SK-N-SH (cell line): Measurements from ENCODE around the gene TOX2. TPM values are rescaled to one million over a fixed set of nuclear protein-coding genes. Genes with fewer than 3 reads are reported as not detected.

Source experiments
- CTCF ChIA-PET: fragments of 300-600, 350-600 bp; formaldehyde crosslinking; extraction: SDS; loops from one replicate; lab custom pipeline; 2021; lab: Yijun Ruan, JAX
- POLR2A ChIA-PET: fragments of 350-600 bp; sonication (Branson Sonifier 250); formaldehyde crosslinking; extraction: SDS; loops from one replicate; lab custom pipeline; 2020; ENCODE audit warnings: antibody characterized with exemption, inconsistent platforms; lab: Yijun Ruan, JAX
- DNase-seq: peaks from one replicate; pipeline ENCODE4 v3.0.0; 2012
- H2AFZ ChIP-seq: fragments of 200-600 bp; sonication (generic); 2 replicates; pipeline ENCODE4 v1.8.1; 2016; ENCODE audit warnings: antibody characterized with exemption, mild to moderate bottlenecking, low read depth
- H3F3A ChIP-seq: fragments of 200-600 bp; sonication (generic); replicated peaks from 2 replicates; pipeline ENCODE3; 2016; ENCODE audit warnings: antibody characterized with exemption, mild to moderate bottlenecking; ENCODE audit not compliant: insufficient read depth
- H3K27ac ChIP-seq, 2 experiments: fragments of 200-500 bp in 1 of 2; fragments of 200-600 bp in 1 of 2; sonication (Bioruptor generic) in 1 of 2; sonication (generic), shearing (Covaris generic) in 1 of 2; 2 replicates each; pipeline versions ENCODE4 v1.5.1 to v1.6.1; 2014 to 2016; ENCODE audit warnings: low read depth in 2 of 2, inconsistent platforms in 1 of 2, low read length in 1 of 2, mild to moderate bottlenecking in 1 of 2, mixed read lengths in 1 of 2
- H3K27me3 ChIP-seq: fragments of 200-600 bp; sonication (generic), shearing (Covaris generic); 2 replicates; pipeline ENCODE4 v1.6.1; 2016; ENCODE audit warnings: mixed run types; ENCODE audit not compliant: insufficient read depth
- H3K36me3 ChIP-seq, 2 experiments: fragments of 200-500 bp in 1 of 2; fragments of 200-600 bp in 1 of 2; sonication (Bioruptor generic) in 1 of 2; sonication (generic) in 1 of 2; replicated peaks in 1 of 2; 2 replicates each; pipeline versions ENCODE3 to v1.5.1; 2014 to 2016; ENCODE audit warnings: low read length in 1 of 2, mild to moderate bottlenecking in 1 of 2; ENCODE audit not compliant: insufficient read depth in 2 of 2, control insufficient read depth in 1 of 2
- H3K4me1 ChIP-seq, 2 experiments: fragments of 200-500 bp in 1 of 2; fragments of 200-600 bp in 1 of 2; sonication (Bioruptor generic) in 1 of 2; sonication (generic), shearing (Covaris generic) in 1 of 2; 2 replicates each; pipeline versions ENCODE4 v1.5.1 to v1.6.1; 2014 to 2016; ENCODE audit warnings: low read depth in 1 of 2, low read length in 1 of 2, mixed run types in 1 of 2; ENCODE audit not compliant: insufficient read depth in 2 of 2, control insufficient read depth in 1 of 2
- H3K4me2 ChIP-seq: fragments of 200-600 bp; sonication (generic), shearing (Covaris generic); 2 replicates; pipeline ENCODE4 v1.6.1; 2017; ENCODE audit warnings: mixed run types
- H3K4me3 ChIP-seq, 2 experiments: fragments of 200-500 bp in 1 of 2; fragments of 200-600 bp in 1 of 2; sonication (Bioruptor generic) in 1 of 2; sonication (generic), shearing (Covaris generic) in 1 of 2; 2 replicates each; pipeline versions ENCODE4 v1.5.1 to v1.8.1; 2014 to 2016; ENCODE audit warnings: low read depth in 2 of 2, inconsistent platforms in 1 of 2, low read length in 1 of 2, mild to moderate bottlenecking in 1 of 2, mixed read lengths in 1 of 2, moderate library complexity in 1 of 2
- H3K79me2 ChIP-seq: fragments of 200-600 bp; sonication (generic); 2 replicates; pipeline ENCODE4 v1.8.1; 2017; ENCODE audit warnings: mild to moderate bottlenecking; ENCODE audit not compliant: insufficient read depth
- H3K9ac ChIP-seq: fragments of 200-600 bp; sonication (generic); 2 replicates; pipeline ENCODE4 v1.6.1; 2017; ENCODE audit warnings: mixed run types
- H3K9me2 ChIP-seq: fragments of 200-600 bp; sonication (generic); 2 replicates; pipeline ENCODE4 v1.6.1; 2017; ENCODE audit warnings: mixed run types
- H3K9me3 ChIP-seq: fragments of 200-600 bp; sonication (generic); 2 replicates; pipeline ENCODE4 v1.6.1; 2017; ENCODE audit warnings: mixed run types, mild to moderate bottlenecking, moderate library complexity
- H4K20me1 ChIP-seq: fragments of 200-600 bp; sonication (generic); 2 replicates; pipeline ENCODE4 v1.6.1; 2017; ENCODE audit warnings: mild to moderate bottlenecking, mixed run types; ENCODE audit not compliant: insufficient read depth
- CHD2 ChIP-seq: fragments of 150-350 bp; IDR thresholded peaks from 2 replicates; pipeline ENCODE4 v1.6.1; 2018; ENCODE audit warnings: low read length; ENCODE audit not compliant: partially characterized antibody
- EP300 ChIP-seq, 2 experiments: IDR thresholded peaks; 2 replicates each; pipeline versions ENCODE4 v1.4.0 to v1.6.1; 2012; ENCODE audit warnings: borderline replicate concordance in 1 of 2, low read depth in 1 of 2, low read length in 1 of 2
- EZH2phosphoT487 ChIP-seq: fragments of 200-600 bp; sonication (generic); IDR thresholded peaks from 2 replicates; pipeline ENCODE4 v1.6.1; 2017; ENCODE audit warnings: low read depth, mixed run types, mild to moderate bottlenecking, antibody characterized with exemption, moderate library complexity, borderline replicate concordance
- FOSL2 ChIP-seq: IDR thresholded peaks from 2 replicates; pipeline ENCODE4 v1.4.0; 2012; ENCODE audit warnings: low read depth, mild to moderate bottlenecking, moderate library complexity, borderline replicate concordance
- FOXJ3 ChIP-seq: sonication (generic); formaldehyde crosslinking; IDR thresholded peaks from 2 replicates; pipeline ENCODE4 v1.5.1; 2020; ENCODE audit warnings: mild to moderate bottlenecking, missing genetic modification reagents
- FOXM1 ChIP-seq: IDR thresholded peaks from 2 replicates; pipeline ENCODE4 v1.4.0; 2012; ENCODE audit warnings: low read depth, mild to moderate bottlenecking
- GABPA ChIP-seq: IDR thresholded peaks from 2 replicates; pipeline ENCODE4 v1.4.0; 2012; ENCODE audit warnings: low read depth, mild to moderate bottlenecking
- JUND ChIP-seq: IDR thresholded peaks from 2 replicates; pipeline ENCODE4 v1.4.0; 2012
- MXI1 ChIP-seq: IDR thresholded peaks from 2 replicates; pipeline ENCODE4 v1.6.1; 2012; ENCODE audit warnings: mild to moderate bottlenecking, low read depth, low read length, improper control_type of control experiment
- NRF1 ChIP-seq: IDR thresholded peaks from 2 replicates; pipeline ENCODE4 v1.6.1; 2012; ENCODE audit warnings: low read depth, mild to moderate bottlenecking, low read length
- POLR2AphosphoS5 ChIP-seq: IDR thresholded peaks from 2 replicates; pipeline ENCODE4 v1.6.1; 2012; ENCODE audit warnings: low read depth, low read length
- RAD21 ChIP-seq: IDR thresholded peaks from 2 replicates; pipeline ENCODE4 v1.6.1; 2012; ENCODE audit warnings: mild to moderate bottlenecking, low read length
- REST ChIP-seq: IDR thresholded peaks from 2 replicates; pipeline ENCODE4 v1.6.1; 2012; ENCODE audit warnings: mild to moderate bottlenecking, low read depth, low read length, moderate library complexity
- RXRA ChIP-seq: IDR thresholded peaks from 2 replicates; pipeline ENCODE4 v1.4.0; 2012; ENCODE audit warnings: low read depth, mild to moderate bottlenecking, borderline replicate concordance
- SIN3A ChIP-seq: IDR thresholded peaks from 2 replicates; pipeline ENCODE4 v1.6.1; 2012; ENCODE audit warnings: low read depth, mild to moderate bottlenecking, low read length, moderate library complexity, borderline replicate concordance
- YY1 ChIP-seq: IDR thresholded peaks from 2 replicates; pipeline ENCODE4 v1.4.0; 2012; ENCODE audit warnings: low read depth, mild to moderate bottlenecking
- ZBTB33 ChIP-seq: IDR thresholded peaks from 2 replicates; pipeline ENCODE4 v1.4.0; 2012; ENCODE audit warnings: low read depth, borderline replicate concordance
- WGBS: methylation state at CpG from one replicate; pipeline ENCODE4 v1.1.6; 2017; ENCODE audit warnings: low lambda C conversion rate; 5-methylcytosine and 5-hydroxymethylcytosine counted together
- polyA plus RNA-seq, 3 experiments: library from polyadenylated mRNA; depleted of rRNA; stranded (reverse); fragments of >200 nt; gene quantifications; 2 replicates each; pipeline ENCODE4 v1.2.3, GENCODE V29; 2012

The TOX2 gene
- polyA plus RNA-seq (2012; rRNA removed): 6.1 and 15.4 TPM in 2 replicates
- 8.1 and 12.1 TPM in 2 replicates for polyA plus RNA-seq (2012; cell fraction: cytosol; rRNA removed)
- 10.7 and 19.5 TPM in 2 replicates for polyA plus RNA-seq (2012; cell fraction: nucleus; rRNA removed)

DNA sequence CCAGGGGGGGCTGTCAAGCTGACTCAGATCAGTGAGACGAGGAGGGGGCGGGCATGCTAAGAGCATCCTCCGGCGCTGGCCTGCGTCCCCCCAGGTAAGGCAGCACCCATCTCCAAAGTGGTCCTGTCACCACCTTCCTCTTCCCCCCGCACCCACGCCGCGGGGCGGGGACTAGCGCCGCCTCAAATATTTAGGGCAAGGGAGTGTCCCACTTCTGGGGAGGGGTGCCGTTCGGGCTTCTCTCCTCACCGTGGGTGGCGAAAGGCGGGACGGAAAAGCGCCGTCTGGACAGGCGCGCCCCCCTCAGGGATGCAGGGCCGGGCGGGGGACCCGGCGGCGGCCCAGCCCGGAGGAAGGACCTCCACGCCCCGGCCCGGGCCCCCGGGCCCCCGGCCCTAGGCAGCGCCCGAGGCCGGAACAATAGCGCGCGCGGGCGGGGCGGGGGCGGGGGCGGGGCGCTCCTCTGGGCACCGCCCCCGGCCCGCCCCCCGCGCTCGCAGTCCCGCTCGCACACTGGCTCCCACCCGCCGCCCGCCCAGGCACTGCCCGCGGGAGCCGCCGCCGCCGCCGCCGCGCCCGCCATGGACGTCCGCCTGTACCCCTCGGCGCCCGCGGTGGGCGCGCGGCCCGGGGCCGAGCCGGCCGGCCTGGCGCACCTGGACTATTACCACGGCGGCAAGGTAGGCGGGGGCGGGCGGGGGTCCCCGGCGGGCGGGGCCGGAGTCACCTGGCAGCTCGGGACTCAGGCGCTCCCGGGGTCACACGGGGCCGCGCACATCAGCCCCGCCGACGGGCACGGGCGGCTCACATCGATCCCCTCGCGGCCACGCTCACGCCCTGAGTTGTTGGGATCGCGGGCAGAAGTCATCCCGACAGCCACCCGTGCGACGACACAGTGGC, at the start of gene TOX2:
TSS of gene TOX2 (plus strand) at position 542 of the 900 bp plus-strand sequence. CDS start at position 582, 40 bp downstream.
- H3F3A ChIP-seq: peaks cover 18% of the 10 kb centered on the region
- H2AFZ ChIP-seq: peak within 1 kb of the TSS; percentile 84
- no peaks in the 10 kb centered on the region for H3K27me3 ChIP-seq
- peak within 1 kb of the TSS; percentile 86 for H3K4me2 ChIP-seq
- H3K9ac ChIP-seq: peak within 1 kb of the TSS; percentile 63
- H3K27ac ChIP-seq: no peak within 1 kb of the TSS; a peak in 1 of 4 replicates
- CTCF ChIA-PET: no interaction called here
- DNase-seq: peak; percentile 96
- H3K79me2 ChIP-seq: no peaks in the 10 kb centered on the region; the same call in 1 of the 2 replicates
- TF ChIP-seq NRF1 (no peak), EZH2phosphoT487 (no peak), MXI1 (no peak), YY1 (no peak), FOXM1 (no peak), RAD21 (no peak), FOSL2 (no peak), CHD2 (no peak), POLR2AphosphoS5 (no peak), REST (no peak), ZBTB33 (no peak), GABPA (no peak), FOXJ3 (CRISPR knock-in tag) (no peak), SIN3A (no peak), EP300 (IDR thresholded peaks at IDR 0.05; ENCODE audit: borderline replicate concordance in 1 of 2, low read depth in 1 of 2, low read length in 1 of 2) (no peak), JUND (no peak), RXRA (no peak)
- no peaks in the 10 kb centered on the region for H3K9me3 ChIP-seq
- peak within 1 kb of the TSS; percentile 60 to 65 for H3K4me3 ChIP-seq
- POLR2A ChIA-PET: no interaction called here
- H3K4me1 ChIP-seq: peaks cover 0 to 27% of the 10 kb centered on the region in 2 experiments; a peak in 1 of 4 replicates
- WGBS: 10% methylated on average over 15 of the region's 111 CpGs
- H4K20me1 ChIP-seq: no peaks in the 10 kb centered on the region
- no peaks in the 10 kb centered on the region for H3K9me2 ChIP-seq
- no peaks in the 10 kb centered on the region for H3K36me3 ChIP-seq
